NCI-H526 (cell line): ENCODE measurements around the gene CARNS1.

ENCODE experiments used
- DNase-seq, 2 experiments: peaks; one replicate each; lab custom pipeline; 2025; lab: John Stamatoyannopoulos, UW

CARNS1 gene

DNA sequence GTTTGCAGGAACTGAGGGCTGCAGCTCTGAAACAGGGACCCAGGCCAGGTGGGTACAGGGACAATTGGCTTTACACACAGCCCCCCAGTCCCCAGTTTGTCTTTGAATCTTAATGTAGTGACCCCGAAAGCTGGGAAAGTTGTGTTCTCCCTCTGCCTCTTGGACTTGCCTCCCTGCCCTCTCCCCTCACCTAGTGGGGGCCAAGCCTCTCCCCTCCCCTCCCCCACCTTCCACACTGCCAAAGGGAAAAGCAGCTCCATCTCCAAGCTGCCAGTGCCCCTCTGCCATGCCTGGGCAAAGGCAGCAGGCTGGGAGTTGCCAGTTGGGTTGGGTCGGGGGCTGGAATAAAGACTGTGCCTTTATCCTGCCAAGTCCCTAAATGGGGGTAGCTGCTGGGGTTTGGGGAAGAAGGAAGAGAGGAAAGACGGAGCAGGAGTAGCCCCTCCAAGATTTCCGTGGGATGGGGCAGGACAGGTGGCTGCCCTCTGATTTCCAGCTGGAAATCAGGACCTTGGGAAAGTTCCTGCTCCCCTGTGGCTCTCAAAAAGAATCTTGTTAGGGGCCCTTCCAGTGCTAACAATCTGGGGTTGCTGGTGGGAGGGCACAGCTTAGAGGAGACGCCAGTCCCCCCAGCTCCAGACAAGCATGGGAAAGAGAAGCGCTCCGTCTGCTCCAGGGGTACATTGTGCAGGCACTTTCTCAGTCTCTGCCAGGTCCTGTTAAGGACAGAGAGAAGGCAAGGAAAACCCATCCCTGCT lies 39.2 kb upstream of the CARNS1 start:
- DNase-seq, result no peak

DNA sequence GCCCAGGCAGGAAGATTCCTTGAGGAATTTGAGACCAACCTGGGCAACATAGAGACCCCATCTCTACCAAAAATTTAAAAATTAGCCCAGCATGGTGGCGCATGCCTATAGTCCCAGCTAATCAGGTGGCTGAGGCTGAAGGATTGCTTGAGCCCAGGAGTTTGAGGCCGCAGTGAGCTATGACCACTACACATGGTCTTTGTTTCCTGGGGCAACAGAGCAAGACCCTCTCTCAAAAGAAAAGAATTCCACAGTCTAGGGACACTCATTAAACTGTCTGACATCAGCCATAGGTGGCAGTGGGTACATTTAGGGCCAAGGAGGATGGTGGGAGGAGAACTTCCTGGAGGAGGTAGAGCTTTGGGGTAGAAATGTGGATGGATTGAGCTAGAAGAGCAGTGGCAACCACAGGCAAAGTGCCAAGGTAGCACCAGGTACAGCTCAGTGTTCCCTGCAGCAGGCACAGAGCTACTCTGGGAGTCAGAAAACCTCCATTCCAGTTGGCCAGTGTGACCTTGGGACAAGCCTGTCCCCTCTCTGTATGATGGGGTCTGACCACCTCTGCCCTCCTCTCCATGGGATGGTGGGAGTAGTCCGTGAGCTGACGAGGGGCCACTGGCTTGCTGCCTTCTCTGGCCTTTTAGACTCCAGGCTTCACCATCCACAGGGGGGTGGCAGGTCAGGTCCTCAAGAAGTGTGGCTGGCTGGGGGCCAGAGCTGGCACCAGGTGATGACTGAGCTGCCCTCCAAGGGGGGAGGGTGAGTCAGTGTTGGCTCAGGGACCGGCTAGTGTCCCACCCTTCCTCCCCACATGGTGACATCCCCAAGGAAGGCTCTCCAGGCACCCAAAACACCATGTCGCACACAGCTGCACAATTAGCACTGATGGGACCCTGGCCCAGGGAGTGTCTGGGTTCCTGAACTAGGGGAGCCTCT lies 38.3 kb upstream of the CARNS1 start:
- DNase-seq, result no peak

DNA sequence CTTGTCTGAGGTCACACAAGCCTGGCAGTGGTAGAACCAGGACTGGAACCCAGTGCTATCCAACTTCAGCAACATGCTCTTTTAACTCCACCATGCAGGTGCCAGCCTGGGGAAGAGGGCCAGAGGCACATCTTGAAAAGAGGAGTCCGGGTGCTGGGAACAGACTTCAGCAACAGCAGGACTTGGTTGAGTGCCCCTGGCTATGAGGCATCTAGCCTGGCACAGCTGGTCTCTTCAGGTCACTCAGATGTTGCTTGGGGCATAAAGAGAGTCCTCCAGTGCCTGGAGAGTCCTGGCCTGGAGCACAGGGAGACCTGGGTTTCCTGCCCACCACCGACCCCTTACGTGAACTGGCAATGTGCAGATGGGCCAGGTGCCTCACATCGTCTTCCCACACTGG lies 36.9 kb upstream of the CARNS1 start:
- DNase-seq, result no peak

DNA sequence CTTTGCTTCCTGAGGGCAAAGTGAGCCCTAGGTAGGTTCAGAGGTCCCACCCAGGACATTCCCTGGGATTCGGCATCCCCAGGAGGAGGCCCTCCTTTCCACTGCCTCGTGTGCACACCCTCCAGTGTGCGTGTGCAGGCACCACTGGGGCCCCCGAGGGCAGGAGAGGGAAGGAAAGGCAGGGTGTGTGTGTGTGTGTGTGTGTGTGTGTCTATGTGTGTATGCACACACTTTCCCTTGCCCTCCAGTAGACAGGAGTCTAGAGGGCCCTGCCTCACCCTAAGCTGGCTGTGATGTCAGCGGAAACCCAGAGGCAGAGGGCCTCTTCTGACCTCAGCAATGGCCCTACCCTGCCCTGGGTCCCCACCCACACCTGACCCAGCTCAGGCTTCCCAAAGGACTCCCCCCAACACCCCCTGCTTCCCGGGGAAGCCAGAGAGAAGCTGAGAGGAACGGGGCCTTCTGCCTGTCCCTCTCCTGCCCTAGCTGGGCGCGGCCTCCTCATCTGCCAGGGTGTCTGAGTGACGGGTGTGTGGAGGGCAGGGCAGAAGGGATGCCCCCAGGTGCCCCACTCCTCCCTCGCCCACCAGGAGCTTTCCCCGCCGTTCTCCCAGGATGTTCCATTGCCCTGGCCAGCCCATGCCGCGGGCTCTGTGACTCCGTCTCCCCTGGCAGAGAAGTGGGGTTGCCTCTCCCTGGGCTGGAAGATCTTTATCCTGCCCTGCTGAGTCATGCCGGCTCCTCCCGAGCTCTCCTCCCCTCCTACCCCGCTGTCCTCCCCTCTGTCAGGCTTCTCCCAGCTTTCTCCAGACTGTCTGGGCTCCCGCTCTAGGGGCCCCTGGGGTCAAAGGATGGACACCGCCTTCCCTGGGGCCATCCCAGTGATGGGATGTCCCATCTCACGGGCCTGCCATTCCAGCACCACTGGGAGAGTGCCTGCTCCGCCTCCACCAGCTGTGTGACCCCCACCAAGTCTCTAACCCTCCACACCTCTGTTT lies 36.1 kb upstream of the CARNS1 start:
- DNase-seq, result no peak

DNA sequence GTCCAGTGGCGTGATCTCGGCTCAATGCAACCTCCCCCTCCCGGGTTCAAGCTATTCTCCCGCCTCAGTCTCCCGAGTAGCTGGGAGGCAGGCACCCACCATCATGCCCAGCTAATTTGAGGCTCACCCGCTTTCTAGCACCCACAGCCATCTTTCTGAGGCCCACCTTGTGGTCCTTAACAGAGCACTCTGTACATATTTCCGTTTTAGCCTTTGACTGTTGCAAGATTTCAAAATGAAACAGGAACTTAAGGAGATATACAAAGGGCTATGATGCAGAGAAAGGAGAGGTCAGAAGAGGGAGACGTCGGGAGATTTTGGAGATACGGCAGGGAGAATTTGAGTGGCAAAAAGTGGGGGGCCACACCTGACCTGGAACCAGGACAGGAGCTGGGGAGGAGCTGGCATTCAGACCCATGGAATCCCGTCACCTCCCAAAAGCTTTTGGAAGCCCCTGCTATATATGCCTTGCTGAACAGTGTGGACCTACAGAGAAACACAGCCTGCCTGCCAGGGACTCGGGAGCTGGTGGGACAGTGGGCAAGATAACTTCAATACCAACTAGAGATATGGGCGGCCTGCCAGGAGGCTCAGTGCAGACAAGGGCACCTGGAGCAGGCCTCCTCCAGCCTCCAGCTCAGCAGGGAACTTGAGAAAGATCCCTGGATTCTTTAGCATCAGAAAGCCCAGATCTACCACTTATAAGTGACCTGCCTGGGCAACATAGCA lies 34.1 kb upstream of the CARNS1 start:
- DNase-seq, result no peak

DNA sequence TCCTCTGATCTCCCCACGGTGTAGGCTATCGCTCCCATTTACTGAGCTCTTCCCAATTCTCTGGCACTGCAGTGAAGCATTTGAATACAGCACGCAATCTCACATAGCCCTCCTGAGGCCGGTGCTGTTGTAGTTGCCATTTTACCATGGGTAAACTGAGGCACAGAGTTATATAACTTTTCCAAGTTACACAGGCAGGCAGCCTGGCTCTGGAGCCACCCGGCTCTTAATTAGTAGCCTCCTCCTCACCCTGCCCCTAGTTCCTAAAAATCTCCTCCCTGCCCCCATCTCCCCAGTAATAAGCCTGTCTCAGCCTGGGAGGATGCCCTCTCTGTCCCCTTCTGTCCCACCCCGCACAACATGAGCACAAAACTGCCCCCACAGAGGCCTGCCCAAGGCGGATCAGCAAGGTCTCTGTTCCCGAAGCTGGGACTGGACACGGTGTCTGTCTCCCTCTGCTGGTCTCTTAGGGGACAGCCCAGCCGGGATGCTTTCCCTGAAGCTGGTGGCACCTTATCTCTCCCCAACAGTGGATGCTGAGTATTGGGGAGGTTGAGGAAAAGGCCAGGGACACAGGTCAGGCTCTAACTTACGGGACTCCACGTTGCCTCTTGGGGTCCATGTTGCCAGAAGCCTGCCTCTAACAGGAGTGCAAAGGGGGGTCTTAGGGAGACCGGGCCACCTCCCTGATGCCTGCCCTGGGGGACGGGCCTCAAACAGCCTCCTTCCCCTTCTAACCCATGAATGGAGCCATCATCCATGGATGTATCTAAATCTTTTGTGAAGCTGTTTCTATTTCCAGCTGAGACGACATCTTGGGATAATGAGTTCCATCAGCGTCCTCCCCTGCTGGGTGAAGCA lies 33.0 kb upstream of the CARNS1 start:
- DNase-seq, result peak; percentile 48 to 89

DNA sequence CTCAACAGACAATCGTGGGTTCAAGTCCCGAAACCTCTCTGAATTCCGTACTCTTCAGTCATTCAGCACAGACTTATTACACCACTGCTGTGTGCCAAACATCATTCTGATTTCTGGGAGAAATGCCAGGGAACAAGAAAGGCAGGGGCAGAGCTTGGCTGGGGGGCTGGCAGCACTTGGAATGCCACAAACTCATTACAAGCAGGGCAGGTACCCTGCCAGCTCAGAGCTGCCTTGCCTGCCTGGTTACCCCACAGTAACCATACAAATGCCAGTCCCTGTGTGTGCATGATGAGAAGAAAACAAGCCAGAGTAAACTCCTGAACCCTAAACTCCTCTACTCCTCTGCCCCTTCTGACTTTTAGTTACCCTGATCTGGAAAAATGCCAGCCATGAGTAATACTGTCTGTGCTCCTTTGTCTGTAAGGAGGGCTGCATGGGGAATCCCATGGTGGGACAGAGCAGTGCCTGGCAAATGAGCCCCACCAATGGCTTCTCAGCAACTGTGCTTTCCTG lies 30.6 kb upstream of the CARNS1 start:
- DNase-seq, result no peak

DNA sequence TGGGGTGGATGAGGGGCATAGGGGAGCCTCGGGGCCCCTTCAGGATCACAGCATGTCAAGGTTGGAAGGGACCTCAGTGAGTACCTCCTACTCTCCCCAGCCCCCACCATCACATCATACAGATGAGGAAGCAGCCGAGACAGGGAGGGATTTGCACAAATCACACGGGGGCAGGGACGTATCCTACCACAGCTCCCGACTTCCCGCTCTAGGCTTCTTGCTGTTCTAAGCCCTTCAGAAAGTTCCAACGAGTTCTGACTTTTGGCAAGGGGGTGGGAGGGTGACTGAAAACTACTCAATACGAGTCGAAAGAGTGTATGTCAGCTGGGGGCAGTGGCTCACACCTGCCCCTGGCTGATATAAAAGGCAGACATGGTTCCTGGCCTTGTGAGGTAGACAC lies 28.4 kb upstream of the CARNS1 start:
- no peak for DNase-seq

DNA sequence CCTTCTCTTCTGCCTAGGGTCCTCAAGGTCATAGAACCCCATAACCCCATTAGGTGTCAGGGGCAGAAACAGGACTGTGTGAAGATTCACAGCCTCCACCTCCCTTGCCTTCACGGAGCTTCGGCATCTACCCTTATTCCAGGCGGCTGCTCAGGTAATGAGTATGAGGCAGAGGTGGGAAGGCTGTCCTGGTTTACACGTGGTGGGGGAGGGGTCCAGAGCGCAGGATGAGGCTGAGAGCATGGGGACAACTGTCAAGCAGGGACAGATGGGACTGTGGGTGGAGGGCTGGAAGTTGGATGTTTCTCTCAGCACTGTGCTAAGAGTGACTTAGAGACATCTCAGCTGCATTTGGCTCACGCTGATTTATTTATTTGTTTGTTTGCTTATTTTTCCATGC lies 28.0 kb upstream of the CARNS1 start:
- no peak for DNase-seq

DNA sequence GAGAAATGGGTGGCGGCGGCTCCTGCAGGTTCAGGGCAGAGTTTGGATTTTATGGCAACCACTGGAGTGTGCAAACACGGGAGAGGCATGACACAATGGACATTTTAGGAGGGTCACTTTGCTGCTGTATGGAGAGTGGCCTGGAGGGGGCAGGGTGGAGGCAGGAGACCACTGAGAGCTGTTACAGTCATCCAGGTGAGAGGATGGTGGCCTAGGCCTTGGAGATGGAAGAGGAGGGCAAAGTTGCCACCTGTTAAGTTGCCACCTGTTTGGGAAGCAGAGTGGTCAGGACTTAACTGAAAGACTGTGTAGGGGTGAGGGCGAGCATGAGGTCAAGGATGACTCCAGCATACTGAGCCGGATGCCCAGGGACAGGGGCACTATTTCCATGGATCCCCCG lies 26.0 kb upstream of the CARNS1 start:
- peak; percentile 22 to 74 for DNase-seq

DNA sequence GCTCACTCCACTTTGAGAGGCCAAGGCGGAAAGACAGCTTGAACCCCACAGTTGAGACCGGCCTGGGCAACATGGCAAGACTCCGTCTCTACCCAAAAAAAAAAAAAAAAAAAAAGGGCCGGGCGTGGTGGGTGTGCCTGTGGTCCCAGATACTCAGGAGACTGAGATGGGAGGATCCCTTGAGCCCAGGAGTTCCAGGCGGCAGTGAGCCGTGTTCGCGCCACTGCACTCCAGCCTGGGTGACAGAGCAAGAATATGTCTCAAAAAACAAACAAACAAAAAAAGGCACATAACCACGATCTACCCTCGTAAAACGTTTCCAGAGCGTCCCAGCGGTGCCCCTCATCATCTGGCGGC lies 24.6 kb upstream of the CARNS1 start:
- no peak for DNase-seq

DNA sequence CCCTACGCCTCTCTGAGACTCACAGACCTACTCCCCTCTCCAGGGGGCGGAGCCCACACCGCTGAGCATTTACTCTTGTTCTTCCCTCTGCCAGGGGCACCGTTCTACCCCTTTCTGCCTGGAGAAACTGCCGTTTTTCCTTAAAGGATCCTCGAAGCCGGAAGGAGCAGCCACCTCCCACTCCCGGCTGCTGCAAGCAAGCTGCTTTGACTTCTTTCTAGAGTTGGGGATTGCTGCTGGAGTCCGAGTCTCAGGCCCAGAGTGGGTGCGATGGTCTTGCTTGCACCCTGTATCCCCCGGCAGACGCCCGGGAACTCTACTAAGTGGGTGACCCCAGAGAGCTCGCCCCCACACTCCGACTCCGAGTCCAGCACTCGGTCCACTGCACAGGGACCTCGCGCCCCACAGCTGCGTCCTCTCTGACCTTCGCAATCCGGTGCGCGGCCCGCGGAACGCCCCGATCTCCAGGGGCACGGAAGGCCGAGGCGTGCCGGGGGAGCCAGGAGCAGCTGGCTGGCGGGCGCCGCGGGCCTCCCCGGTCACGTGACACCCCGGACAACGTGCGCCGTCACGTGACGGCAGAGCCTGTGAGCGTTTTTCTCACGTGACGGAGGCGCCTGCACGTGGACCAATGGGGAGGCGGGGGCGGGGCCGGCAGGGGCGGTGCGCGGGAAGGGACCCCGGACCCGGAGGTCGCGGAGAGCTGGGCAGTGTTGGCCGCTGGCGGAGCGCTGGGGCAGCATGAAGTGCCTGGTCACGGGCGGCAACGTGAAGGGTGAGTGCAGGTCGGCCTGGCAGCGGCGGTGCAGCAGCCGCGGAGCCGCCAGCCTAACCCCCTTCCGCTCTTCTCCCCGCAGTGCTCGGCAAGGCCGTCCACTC lies 23.9 kb upstream of the CARNS1 start, which contains the start of gene RAD9A:
TSS of gene RAD9A (plus strand) at position 683 of the 879 bp plus-strand sequence. CDS start at position 742, 59 bp downstream.
- peak; percentile 85 to 99 for DNase-seq

DNA sequence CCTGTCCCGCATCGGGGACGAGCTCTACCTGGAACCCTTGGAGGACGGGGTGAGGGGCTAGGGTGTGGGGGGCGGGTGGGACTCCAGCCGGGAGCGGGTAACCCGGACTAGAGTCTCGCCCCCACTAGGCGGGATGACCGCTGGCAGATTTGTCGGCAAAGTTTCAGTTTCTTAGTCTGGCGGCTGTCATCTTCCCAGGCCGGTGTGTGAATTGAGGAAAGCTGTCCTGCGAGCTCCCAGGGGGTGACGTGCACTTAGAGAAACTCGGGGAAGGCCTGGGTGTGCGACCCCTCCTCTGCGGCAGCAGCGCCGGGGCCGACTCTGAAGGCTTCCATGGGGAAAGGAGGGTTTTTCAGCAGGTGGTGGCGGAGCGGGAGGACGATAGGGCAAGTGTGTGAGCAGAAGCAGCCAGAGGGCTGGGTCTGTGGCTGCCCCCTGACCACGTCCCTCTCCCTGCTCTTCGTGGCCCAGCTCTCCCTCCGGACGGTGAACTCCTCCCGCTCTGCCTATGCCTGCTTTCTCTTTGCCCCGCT lies 23.2 kb upstream of the CARNS1 start:
- DNase-seq, result no peak

DNA sequence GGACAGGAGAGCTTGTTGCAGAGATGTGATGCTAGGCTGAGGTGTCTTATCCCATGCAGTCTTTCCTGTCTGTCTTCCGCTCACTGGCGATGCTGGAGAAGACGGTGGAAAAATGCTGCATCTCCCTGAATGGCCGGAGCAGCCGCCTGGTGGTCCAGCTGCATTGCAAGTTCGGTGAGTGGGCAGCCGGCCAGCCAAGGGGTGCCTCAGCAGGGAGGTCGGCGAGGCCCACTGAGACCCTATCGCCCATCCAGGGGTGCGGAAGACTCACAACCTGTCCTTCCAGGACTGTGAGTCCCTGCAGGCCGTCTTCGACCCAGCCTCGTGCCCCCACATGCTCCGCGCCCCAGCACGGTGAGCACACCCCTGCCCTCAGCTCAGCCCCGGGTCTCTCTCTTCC lies 22.0 kb upstream of the CARNS1 start:
- no peak for DNase-seq

DNA sequence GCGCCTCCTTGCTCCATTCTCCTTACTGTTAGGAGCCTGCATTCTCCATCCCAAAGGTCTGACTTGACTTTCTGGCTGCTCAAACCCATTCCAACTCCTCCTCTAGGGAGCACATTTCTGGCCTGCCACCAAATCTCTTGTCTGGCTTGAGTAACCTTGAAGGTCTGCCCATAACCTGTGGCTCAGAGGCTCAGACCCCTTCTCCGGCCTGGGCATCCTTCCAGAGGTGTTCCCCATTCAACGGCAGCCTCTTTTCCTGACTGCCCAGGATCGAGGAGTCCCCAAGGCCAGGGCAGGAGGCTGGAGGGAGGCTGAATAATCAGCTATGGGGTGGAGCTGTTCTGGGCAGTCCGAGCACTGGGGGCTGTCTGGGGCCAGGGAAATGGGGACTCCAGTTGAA lies 21.5 kb upstream of the CARNS1 start:
- no peak for DNase-seq

DNA sequence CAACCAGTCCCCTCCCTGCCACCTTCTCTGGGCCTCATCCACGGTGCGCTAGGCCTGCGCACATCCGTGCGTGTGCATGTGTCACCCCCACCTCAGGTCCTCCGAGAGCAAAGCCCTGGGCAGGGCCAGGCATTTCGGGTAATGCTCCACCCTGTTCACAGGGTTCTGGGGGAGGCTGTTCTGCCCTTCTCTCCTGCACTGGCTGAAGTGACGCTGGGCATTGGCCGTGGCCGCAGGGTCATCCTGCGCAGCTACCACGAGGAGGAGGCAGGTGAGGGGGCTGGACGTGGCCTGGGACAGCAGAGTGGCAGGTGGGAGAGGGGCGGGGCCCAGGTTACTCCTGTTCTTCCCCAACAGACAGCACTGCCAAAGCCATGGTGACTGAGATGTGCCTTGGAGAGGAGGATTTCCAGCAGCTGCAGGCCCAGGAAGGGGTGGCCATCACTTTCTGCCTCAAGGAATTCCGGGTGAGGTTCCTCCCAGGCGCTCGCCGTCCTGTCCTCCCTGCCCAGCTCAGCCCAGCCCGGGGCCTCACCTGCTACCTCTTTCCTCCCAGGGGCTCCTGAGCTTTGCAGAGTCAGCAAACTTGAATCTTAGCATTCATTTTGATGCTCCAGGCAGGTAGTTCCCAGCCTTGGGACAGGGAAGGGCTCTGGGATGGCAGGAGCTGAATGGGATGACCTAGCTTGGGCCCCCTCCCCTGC lies 19.8 kb upstream of the CARNS1 start:
- DNase-seq, result no peak

DNA sequence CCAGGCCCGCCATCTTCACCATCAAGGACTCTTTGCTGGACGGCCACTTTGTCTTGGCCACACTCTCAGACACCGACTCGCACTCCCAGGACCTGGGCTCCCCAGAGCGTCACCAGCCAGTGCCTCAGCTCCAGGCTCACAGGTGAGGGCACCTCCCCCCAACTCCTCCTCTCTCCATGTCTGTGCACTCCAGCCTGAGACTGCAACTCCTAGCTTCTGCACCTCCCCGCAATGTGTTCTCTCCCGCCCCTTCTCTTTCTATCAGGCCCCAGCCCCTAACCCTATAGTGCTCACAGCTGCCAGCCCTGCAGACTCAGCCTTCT lies 19.3 kb upstream of the CARNS1 start:
- no peak for DNase-seq
